ENCODE data around the gene ENTPD6.

The ENTPD6 gene

GRCh38 chr20:25188218-25188617 lies 7.3 kb upstream of the ENTPD6 start:
- no peak for DNase-seq

GRCh38 chr20:25191051-25191450 lies 4.5 kb upstream of the ENTPD6 start:
- DNase-seq = no peak

- no peak for DNase-seq
These were observed 3.8 kb upstream of the ENTPD6 start for GRCh38 chr20:25191689-25192088.

GRCh38 chr20:25193843-25194242 lies 1.7 kb upstream of the ENTPD6 start:
- DNase-seq = no peak

GRCh38 chr20:25194333-25194972 lies 1.1 kb upstream of the ENTPD6 start:
- DNase-seq = no peak

- DNase-seq = no peak
These were observed 662 bp downstream of the ENTPD6 start for GRCh38 chr20:25195962-25196785.

- no peak for DNase-seq
These were observed 1.2 kb downstream of the ENTPD6 start for GRCh38 chr20:25196786-25197120.

- DNase-seq = no peak
These were observed 1.8 kb downstream of the ENTPD6 start for GRCh38 chr20:25197183-25197869.

GRCh38 chr20:25197870-25198190 lies 2.3 kb downstream of the ENTPD6 start:
- DNase-seq = no peak

GRCh38 chr20:25198663-25199383 lies 3.3 kb downstream of the ENTPD6 start:
- DNase-seq = no peak

- no peak for DNase-seq
These were observed 4.2 kb downstream of the ENTPD6 start for GRCh38 chr20:25199473-25200260.

GRCh38 chr20:25203089-25203488 lies 7.6 kb downstream of the ENTPD6 start:
- DNase-seq = no peak

GRCh38 chr20:25203871-25204320 lies 8.4 kb downstream of the ENTPD6 start:
- DNase-seq = no peak

GRCh38 chr20:25204550-25205276 lies 9.2 kb downstream of the ENTPD6 start:
- DNase-seq = no peak

- no peak for DNase-seq
These were observed 10.0 kb downstream of the ENTPD6 start for GRCh38 chr20:25205277-25206062.

- DNase-seq = no peak
These were observed 10.5 kb downstream of the ENTPD6 start for GRCh38 chr20:25206063-25206403.

GRCh38 chr20:25206548-25206947 lies 11.0 kb downstream of the ENTPD6 start:
- no peak for DNase-seq

GRCh38 chr20:25207149-25207959 lies 11.8 kb downstream of the ENTPD6 start:
- DNase-seq = no peak

- no peak for DNase-seq
These were observed 12.5 kb downstream of the ENTPD6 start for GRCh38 chr20:25207960-25208534.

- DNase-seq = no peak
These were observed 13.9 kb downstream of the ENTPD6 start for GRCh38 chr20:25209400-25209799.
